ENCODE results near the gene PI4KA.
"Not testable (repeated sequence)": the region's sequence is repeated elsewhere in the genome, so short reads cannot be mapped to it uniquely, and the experiment has no call there.

PI4KA gene

GRCh38 chr22:20668226-20668625, 190.4 kb downstream of the PI4KA start:
- not testable (repeated sequence) for H3K9me3 Mint-ChIP-seq, H3K27ac Mint-ChIP-seq, H3K4me1 Mint-ChIP-seq, DNase-seq, ATAC-seq, H3K4me3 Mint-ChIP-seq
- peaks cover 15% of the 10 kb centered on the region for H3K27me3 Mint-ChIP-seq

DNA sequence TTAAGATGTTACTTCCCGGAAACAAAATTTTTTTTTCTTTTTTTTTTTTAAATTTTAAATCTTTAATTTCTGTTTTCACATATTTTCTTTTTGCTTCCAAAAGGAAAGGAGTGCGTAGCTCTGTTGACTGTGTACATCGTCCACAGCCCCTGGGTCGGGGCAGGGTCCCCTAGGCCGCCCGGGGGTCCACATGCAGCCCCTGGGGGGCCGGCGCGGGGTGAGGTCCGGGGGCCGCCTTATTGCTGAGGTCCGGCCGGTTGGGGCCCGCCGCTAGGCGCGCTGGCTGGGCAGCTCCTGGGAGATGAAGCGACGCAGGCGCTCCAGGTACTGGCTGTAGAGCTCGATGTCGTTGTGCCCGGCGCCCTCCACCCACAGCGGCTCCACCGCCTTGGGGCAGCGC, 191.1 kb downstream of the PI4KA start:
- H3K27me3 Mint-ChIP-seq = peaks cover 22% of the 10 kb centered on the region

DNA sequence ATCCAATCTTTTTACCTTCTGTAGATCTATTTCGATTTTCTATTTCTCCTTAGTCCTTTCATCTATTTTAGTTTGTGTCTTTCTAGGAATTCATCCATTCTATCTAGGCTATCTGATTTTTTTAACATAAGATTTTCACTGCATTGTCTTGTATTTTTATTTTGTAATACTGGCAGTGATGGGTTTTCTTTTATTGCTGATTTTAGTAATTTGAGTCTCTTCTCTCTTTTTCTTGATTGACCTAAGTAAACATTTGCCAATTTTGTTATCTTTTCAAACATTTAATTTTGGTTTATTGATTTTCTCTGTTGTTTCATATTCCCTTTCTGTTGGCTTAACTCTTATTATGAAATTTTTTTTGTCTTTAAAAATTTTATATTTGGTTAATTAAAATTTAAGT, 192.1 kb downstream of the PI4KA start:
- peaks cover 6 to 9% of the 10 kb centered on the region in 2 donors for H3K9me3 Mint-ChIP-seq
- H3K4me1 Mint-ChIP-seq = no peaks in the 10 kb centered on the region
- peaks cover 27% of the 10 kb centered on the region for H3K27me3 Mint-ChIP-seq
- no peak overlapping the region for H3K27ac Mint-ChIP-seq
- no peak overlapping the region for H3K4me3 Mint-ChIP-seq
- ATAC-seq = no peak
- DNase-seq = no peak

More for the DNA sequence above, 191.1 kb downstream of the PI4KA start:
- not testable (repeated sequence) for H3K4me1 Mint-ChIP-seq, H3K27ac Mint-ChIP-seq, DNase-seq, ATAC-seq, H3K9me3 Mint-ChIP-seq, H3K4me3 Mint-ChIP-seq

DNA sequence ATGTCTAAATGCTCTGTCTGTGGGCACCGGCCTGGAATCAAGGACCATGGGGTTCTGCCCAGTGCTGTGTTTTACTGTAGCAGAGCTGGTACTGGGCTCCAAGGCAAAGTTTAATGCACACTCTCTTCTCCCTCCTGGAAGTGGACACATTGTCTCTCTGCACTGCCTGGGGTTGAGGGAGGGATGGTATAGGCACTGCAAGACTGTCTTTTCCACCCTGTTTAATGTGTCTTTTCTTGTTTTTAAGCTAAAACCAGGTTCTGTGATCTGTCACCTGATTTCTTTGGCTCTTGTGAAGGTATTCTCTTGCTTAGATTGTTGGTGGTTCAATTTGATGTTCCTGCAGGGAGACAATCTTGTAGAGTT, 194.0 kb downstream of the PI4KA start:
- H3K4me3 Mint-ChIP-seq = no peak overlapping the region
- peaks cover 6 to 9% of the 10 kb centered on the region in 2 donors for H3K9me3 Mint-ChIP-seq
- no peak overlapping the region for H3K27ac Mint-ChIP-seq
- H3K27me3 Mint-ChIP-seq = peaks cover 27% of the 10 kb centered on the region
- DNase-seq (no peak), ATAC-seq (no peak)
- H3K4me1 Mint-ChIP-seq = no peaks in the 10 kb centered on the region

DNA sequence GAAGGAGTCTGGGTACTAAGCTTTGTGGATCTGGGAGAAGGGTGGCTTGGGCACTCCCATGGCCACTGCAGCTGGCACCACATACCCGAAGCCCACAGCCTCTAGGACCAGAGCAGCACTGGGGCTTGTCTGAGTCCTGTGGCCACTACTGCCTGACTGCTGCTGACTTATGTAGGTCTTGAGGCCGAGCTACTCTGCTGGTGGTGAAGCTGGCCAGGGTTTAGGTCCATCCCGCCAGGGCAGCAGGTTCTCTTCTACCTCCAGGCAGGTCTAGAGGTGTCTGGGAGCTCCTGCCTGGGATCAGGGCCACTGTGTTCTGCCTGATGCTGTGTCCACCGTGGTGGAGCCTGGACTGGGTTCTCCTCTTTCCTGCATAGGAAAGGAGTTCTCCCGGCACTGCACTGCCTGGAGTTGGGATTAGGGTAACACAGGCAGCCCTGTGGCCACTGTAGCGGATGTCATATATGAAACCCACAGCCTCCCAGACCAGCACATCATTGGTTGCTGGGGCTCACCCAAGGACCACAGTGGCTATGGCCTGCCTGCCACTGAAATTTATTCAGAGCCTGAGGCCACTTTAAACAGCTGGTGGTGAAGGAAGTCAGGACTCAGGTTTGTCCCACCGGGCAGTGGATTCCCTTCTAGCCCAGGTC, 194.5 kb downstream of the PI4KA start:
- DNase-seq = no peak
- Mint-ChIP-seq H3K27me3 (peaks cover 32% of the 10 kb centered on the region), H3K4me1 (no peaks in the 10 kb centered on the region), H3K27ac (no peak overlapping the region), H3K4me3 (no peak overlapping the region), H3K9me3 (peaks cover 6 to 9% of the 10 kb centered on the region in 2 donors)
- ATAC-seq = no peak

DNA sequence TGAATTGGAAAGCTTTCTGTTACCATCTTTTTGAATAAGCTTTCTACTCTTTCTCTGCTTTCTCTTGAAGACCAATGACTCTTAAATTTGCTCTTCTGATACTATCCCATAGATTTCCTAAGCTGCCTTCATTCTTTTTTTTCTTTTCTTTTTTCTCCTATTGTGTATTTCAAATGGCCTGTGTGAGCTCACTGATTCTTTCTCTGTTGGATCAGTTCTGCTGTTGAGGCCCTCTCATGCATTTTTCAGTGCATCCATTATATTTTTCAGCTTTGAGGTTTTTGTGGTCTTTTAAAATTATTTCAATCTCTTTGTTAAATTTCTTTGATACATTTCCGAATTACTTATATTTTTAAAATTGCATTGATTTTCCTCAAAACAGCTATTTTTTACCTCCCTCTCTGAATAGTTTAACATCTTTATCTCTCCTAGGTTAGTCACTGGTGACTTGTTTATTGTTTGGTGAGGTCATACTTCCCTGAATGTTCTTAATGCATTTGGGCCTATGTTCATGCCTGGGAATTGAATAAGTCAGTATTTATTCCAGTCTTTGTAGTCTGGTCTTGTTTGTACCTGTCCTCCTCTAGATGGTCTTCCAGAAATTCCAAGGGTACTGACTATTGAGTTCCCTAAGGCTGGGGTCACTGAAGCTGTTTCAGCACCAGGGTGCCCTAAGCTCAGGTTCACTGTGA, 195.3 kb downstream of the PI4KA start:
- H3K9me3 Mint-ChIP-seq = peaks cover 6 to 9% of the 10 kb centered on the region in 2 donors
- no peak for ATAC-seq
- H3K27me3 Mint-ChIP-seq = peaks cover 40% of the 10 kb centered on the region
- no peak for DNase-seq
- no peaks in the 10 kb centered on the region for H3K4me1 Mint-ChIP-seq
- H3K27ac Mint-ChIP-seq = no peak overlapping the region
- H3K4me3 Mint-ChIP-seq = no peak overlapping the region

DNA sequence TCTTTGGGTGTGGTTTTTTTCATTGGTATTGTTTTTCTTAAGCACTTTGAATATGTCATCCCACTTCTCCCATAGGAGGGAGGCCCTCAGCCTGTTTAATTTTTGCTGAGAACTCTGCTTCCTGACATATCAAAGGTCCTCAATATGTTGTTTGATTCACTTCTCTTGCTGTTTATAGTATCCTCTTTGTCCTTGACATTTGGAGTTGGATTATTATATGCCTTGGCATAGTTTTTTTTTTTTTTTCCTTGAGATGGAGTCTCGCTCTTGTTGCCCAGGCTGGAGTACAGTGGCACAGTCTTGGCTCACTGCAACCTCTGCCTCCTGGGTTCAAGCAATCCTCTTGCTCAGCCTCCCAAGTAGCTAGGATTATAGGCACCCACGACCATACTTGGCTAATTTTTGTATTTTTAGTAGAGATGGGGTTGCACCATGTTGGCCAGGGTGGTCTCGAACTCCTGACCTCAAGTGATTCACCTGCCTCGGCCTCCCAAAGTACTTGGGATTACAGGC, 196.0 kb downstream of the PI4KA start:
- not testable (repeated sequence) for H3K9me3 Mint-ChIP-seq, ATAC-seq, H3K4me3 Mint-ChIP-seq, H3K27ac Mint-ChIP-seq, DNase-seq, H3K4me1 Mint-ChIP-seq
- H3K27me3 Mint-ChIP-seq = peaks cover 47% of the 10 kb centered on the region

DNA sequence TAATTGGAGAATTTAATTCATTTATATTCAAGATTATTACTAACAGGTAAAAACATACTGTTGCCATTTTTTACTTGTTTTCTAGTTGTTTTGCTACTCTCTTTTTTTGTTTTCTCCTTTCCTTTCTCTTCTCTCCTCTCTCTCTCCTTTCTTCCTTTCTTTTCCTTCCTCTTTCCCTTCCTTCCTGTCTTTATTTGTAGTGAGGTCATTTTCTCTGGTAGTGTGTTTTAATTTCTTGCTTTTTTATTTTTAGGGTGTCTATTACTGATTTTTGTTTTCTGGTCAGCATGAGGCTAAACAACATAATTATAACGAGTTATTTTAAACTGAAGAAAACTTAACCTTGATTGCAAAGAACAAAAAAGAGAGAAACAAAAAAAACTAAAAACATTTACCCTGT, 197.1 kb downstream of the PI4KA start:
- peaks cover 6 to 9% of the 10 kb centered on the region in 2 donors for H3K9me3 Mint-ChIP-seq
- DNase-seq (no peak), ATAC-seq (no peak)
- no peaks in the 10 kb centered on the region for H3K4me1 Mint-ChIP-seq
- no peak overlapping the region for H3K27ac Mint-ChIP-seq
- peaks cover 53% of the 10 kb centered on the region for H3K27me3 Mint-ChIP-seq
- no peak overlapping the region for H3K4me3 Mint-ChIP-seq

GRCh38 chr22:20660441-20661054, 198.1 kb downstream of the PI4KA start:
- Mint-ChIP-seq H3K27ac (no peak overlapping the region), H3K4me3 (no peak overlapping the region), H3K9me3 (peaks cover 6 to 9% of the 10 kb centered on the region in 2 donors), H3K4me1 (no peaks in the 10 kb centered on the region), H3K27me3 (peaks cover 53% of the 10 kb centered on the region)
- DNase-seq (no peak), ATAC-seq (no peak)

DNA sequence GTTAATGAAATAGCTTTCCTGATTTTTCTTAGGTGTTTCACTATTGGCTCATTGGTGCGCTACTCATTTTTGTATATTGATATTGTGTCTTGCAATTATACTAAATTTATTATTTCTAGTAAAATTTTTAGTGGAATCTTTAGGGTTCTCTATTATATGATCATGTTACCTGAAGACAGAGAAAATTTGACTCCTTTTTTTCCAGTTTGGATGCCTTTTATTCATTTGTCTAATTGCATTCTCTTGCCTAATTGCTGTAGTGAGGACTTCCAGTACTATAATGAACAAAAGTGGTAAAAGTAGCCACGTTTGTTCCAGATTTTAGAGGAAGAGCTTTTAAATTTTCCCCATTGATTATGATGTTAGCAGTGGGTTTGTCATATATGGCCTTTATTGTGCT, 198.7 kb downstream of the PI4KA start:
- Mint-ChIP-seq H3K27ac (no peak overlapping the region), H3K4me3 (no peak overlapping the region), H3K9me3 (peaks cover 6 to 9% of the 10 kb centered on the region in 2 donors), H3K4me1 (no peaks in the 10 kb centered on the region), H3K27me3 (peaks cover 53% of the 10 kb centered on the region)
- ATAC-seq (no peak), DNase-seq (no peak)

DNA sequence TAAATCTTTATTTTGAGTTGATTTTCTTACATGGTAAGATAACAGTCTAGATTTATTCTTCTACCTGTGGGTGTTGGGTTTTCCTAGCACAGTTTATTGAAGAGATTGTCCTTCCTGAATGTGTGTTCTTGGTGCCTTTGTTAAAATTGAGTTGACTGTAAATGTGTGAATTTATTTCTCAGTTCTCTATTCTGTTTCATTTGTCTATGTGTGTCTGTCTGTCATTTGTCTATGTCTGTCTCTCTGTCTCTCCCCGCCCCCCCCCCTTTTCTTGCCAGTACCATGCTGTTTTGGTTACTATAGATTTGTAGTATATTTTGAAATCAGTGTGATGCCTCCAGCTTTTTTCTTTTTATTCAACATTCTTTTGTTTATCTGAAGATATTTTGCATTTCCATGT, 199.4 kb downstream of the PI4KA start:
- Mint-ChIP-seq H3K4me3 (no peak overlapping the region), H3K27me3 (peaks cover 53% of the 10 kb centered on the region), H3K4me1 (no peaks in the 10 kb centered on the region), H3K9me3 (peaks cover 6 to 9% of the 10 kb centered on the region in 2 donors), H3K27ac (no peak overlapping the region)
- ATAC-seq (no peak), DNase-seq (no peak)

DNA sequence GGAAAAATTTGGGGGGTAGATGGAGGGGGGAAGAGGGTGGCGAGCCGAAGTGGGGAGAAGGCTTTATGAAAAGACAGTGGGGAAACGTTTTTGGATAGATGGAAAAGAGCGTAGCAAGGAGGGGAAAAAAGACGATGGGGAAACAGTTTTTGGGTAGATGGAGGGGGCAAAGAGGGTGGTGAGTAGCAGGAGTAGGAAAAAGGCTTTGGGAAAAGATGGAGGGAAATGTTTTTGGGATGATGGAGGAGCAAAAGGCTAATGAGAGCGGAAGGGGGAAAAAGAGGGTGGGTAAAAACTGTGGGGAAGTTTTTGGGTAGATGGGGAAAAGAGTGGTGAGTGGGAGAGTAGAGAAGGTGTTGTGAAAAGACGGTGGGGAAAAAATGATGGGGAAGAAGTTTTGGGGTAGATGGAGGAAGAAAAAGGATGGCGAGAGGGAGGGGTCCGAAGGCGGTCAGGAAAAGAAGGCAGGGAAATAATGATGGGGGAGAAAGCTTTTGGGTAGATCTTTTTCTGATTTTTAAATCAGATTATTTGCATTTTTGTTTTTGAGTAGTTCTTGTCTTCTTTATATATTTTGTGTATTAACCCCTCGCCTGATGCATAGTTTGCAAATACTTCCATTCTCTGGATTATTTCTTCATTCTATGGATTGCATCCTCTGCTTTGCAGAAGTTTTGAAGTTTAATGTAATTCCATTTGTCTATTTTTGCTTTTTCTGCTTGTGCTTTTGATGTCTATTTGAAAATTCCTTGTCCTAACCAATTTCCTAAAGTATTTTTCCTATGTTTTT, 200.0 kb downstream of the PI4KA start:
- Mint-ChIP-seq H3K27me3 (peaks cover 49% of the 10 kb centered on the region), H3K9me3 (peaks cover 6% of the 10 kb centered on the region in 2 donors), H3K27ac (no peak overlapping the region), H3K4me3 (no peak overlapping the region), H3K4me1 (no peaks in the 10 kb centered on the region)
- DNase-seq (no peak), ATAC-seq (no peak)

DNA sequence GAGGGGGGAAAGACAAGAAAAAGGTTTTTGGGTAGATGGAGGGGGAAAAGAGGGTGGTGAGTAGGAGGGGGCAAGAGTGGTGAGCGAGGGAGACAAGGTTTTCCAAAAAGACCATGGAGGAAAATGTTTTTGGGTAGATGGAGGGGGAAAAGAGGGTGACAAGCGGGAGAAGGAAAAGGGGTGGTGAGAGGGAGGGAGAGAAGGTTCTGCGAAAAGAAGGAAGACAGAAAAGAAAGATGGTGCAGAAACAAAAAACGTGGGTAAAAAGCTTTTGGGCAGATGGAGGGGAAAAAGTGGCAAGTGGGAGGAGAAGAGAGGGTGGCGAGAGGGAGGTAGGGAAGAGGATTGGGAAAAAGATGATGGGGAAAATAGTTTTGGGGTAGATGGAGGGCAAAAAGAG, 200.6 kb downstream of the PI4KA start:
- DNase-seq (no peak), ATAC-seq (no peak)
- Mint-ChIP-seq H3K9me3 (no peaks in the 10 kb centered on the region), H3K27me3 (peaks cover 43% of the 10 kb centered on the region), H3K4me1 (no peaks in the 10 kb centered on the region), H3K27ac (no peak overlapping the region), H3K4me3 (no peak overlapping the region)
